COR-L47 (cell line): ENCODE results near the gene FAM171A1.
"Not testable (repeated sequence)": the region's sequence is repeated elsewhere in the genome, so short reads cannot be mapped to it uniquely, and the experiment has no call there.

ENCODE experiments used
- DNase-seq: peaks from one replicate; lab custom pipeline; 2025; lab: John Stamatoyannopoulos, UW

Gene FAM171A1

GRCh38 chr10:15344256-15344875 is 26.7 kb downstream of the FAM171A1 start:
- DNase-seq = no peak

DNA sequence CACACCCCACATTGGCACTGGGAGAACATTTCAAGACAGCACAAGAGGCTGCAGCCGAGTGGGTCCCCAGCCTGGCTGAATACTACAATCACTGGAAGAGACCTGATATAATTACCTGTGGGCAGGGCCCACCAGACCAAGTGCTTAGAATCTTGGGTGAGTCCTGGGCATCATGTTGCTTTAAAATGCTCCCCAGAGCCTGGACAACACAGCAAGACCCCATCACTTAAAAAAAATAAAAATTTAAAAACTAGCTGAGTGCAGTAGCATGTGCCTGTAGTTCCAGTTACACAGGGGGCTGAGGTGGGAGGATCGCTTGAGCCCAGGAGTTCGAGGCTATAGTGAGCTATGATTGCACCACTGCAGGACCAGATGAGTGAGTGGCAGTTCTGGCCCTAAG is 28.1 kb downstream of the FAM171A1 start:
- no peak for DNase-seq

DNA sequence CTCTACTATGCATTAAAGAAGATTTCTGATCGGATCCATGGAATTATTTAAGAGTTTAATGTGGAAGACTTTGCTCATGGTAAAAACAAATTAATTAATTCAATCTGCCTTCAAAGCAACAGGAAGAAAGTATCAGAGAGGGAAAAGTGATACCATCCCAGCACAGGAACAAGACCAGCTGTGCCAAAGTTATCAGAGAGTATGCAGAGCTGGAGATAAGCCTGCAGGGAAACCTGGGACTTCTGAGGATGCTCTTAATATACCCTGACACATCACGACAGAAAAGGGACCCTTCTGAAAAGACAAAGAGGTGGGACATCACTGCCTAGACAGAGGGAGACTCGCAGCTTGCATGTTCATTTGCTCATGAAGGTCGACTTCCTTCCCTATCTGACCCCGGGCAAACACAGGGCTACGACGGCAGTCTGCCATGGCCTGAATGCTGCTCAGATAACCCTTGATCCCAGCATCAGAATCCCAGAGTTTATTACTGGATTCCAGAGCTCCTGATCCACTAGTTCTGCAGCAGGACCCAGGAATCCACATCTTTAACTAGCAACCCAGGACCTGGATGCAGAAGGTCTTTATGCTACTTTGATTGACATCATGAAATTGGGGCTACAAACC is 29.5 kb downstream of the FAM171A1 start:
- DNase-seq = no peak

GRCh38 chr10:15339892-15340291 is 31.2 kb downstream of the FAM171A1 start:
- no peak for DNase-seq

- not testable (repeated sequence) for DNase-seq
Observed at GRCh38 chr10:15337441-15337923, 33.6 kb downstream of the FAM171A1 start.

GRCh38 chr10:15336211-15336610 is 34.9 kb downstream of the FAM171A1 start:
- DNase-seq = no peak

- no peak for DNase-seq
Observed at GRCh38 chr10:15335508-15335907, 35.6 kb downstream of the FAM171A1 start.

DNA sequence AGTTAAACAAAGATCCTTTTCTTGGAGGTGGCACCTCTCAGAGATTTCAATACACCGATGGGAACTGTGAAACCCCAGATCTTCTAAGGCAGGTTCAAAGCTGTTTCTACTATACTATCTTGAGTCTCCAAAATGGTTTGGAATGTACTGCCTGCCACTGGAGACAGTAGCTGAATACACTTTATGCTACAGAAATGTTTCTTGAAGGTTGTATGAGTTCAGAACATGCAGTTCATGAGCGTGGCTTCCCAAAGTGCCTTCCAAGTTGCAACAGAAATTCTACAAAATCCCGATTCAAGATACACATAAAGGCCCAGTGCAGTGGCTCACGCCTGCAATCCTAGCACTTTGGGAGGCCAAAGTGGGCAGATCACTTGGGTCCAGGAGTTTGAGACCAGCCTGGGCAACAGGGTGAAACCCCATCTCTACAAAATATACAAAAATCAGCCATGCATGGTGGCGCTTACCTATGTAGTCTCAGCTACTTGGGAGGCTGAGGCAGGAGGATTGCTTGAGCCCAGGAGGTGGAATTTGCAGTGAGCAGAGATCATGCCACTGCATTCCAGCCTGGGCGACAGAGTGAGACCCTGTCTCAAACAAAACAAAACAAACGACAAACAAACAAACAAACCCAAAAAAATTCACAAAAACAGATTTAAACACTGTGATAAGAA is 36.3 kb downstream of the FAM171A1 start:
- no peak for DNase-seq

GRCh38 chr10:15333909-15334649 is 37.0 kb downstream of the FAM171A1 start:
- DNase-seq = no peak

- DNase-seq = not testable (repeated sequence)
Observed at GRCh38 chr10:15333181-15333580, 37.9 kb downstream of the FAM171A1 start.

DNA sequence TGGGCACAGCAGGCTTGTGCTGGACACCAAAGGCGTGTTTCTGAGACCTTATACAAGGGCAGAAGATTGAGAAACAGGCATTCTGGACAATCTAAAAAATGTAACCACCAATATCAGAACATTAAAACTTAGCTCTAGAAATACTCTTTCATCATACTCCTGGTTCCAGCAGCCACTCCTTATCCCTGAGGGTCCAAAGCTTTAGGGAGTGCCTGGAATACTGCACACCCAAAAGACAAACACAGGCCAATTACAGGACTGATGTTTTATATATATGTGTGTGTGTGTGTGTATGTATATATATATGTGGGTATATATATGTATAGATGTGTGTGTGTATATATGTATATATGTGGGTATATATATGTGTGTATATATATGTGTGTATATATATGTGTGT is 39.6 kb downstream of the FAM171A1 start:
- DNase-seq = no peak

- DNase-seq = no peak
Observed at GRCh38 chr10:15329437-15329836, 41.7 kb downstream of the FAM171A1 start.

GRCh38 chr10:15325944-15326284 is 45.2 kb downstream of the FAM171A1 start:
- DNase-seq = no peak

GRCh38 chr10:15325243-15325943 is 45.7 kb downstream of the FAM171A1 start:
- DNase-seq = no peak

- DNase-seq = no peak
Observed at GRCh38 chr10:15324611-15325010, 46.5 kb downstream of the FAM171A1 start.

DNA sequence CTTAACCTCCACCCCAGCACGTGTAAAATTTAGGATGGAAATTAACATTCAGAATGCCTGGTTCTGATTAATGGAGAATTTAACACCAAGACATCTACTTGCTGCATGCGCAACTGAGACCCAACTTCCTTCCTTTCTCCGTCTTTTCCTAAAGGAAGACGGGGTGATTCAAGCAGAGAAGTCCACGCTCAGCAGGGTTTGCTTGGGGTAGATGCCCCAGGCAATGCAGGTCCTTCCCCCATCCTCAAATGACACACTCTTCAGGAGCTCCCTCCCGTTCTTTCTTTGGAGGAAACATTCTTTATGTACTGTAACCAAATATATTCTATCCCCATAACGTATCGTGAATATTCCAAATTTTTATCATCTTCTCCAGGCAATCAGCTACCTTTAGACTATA is 47.0 kb downstream of the FAM171A1 start:
- DNase-seq = no peak

DNA sequence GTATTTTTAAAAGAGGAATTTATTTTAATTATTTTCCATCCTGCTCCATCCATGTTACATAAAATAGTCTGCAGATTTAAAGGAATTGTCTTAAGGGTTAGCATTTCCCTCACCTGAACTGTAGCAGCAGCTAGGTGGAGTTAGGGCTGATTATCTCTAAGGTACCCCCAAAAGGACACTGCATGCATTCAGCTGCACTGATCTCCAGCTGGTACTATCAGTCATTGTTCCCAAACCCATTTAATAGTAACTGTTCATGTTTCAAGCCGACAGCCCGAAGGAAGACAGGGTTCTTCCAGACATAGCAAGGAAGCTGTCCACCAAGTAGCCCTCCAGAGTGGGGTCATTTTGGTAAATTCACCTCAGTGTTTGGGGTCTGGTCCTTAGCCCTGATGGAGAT is 48.7 kb downstream of the FAM171A1 start:
- no peak for DNase-seq

DNA sequence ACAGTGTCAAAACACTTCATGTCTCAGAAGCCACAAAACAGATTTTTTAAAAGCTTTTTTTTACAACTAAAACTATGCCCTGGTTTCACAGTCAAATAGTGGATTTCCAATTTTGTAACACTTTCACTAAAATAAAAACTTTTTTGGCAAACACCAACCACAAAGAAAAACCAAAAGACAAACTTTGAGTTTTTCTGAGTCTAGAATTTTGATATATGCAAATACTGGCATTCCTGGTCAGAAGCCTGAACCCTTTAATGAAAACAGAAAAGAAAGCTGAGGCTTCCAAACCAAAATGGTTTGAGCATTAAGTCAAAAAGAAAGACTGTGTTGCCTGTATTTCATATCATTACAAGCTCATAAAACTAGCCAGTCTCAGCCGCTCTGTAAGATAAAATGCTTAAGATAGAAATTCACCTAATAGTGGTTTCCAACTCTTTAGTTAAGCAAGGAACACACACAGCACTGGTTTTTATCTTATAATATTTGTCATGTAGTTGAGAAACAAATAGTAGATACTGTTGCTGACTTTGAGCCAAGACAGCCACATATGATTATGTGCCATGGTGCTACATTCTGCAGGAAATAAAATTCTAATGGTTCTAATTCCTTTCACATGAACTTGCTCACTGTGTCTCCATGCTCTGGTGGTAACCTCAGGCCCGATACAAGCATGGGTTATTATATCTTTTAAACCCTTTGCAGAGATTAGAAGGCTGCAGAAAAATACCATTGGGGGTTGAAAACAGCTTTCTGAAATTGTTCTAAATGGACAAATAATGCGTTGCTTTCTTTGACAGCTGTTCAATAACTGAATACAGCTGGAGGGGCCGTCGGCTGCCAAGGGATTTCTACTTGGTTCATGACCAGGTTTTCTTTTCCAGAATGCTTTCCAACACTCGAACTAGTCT is 49.4 kb downstream of the FAM171A1 start:
- no peak for DNase-seq

- DNase-seq = no peak
Observed at GRCh38 chr10:15320522-15321203, 50.4 kb downstream of the FAM171A1 start.

- DNase-seq = no peak
Observed at GRCh38 chr10:15320118-15320517, 51.0 kb downstream of the FAM171A1 start.
